SU-DHL-6 (cell line): Measurements from ENCODE around the gene IRX6.

ENCODE experiments used
- H2AFZ ChIP-seq: fragments of 200-600 bp; sonication (generic); 2 replicates; pipeline ENCODE4 v1.6.1; 2014; ENCODE audit warnings: low read depth, mild to moderate bottlenecking, moderate library complexity, mixed read lengths, antibody characterized with exemption, low read length; ENCODE audit not compliant: severe bottlenecking
- H3F3A ChIP-seq: fragments of 200-600 bp; shearing (Covaris generic); 2 replicates; pipeline ENCODE4 v1.6.0; 2016; ENCODE audit warnings: antibody characterized with exemption, mild to moderate bottlenecking; ENCODE audit not compliant: insufficient read depth
- H3K27ac ChIP-seq: fragments of 200-600 bp; sonication (generic); 2 replicates; pipeline ENCODE4 v1.5.1; 2016; ENCODE audit warnings: low read depth, mild to moderate bottlenecking, low read length, moderate library complexity, mixed read lengths
- H3K27me3 ChIP-seq: fragments of 200-600 bp; sonication (generic), shearing (Covaris generic); 2 replicates; pipeline ENCODE4 v1.6.0; 2014; ENCODE audit warnings: mild to moderate bottlenecking, low read length
- H3K36me3 ChIP-seq: fragments of 200-600 bp; sonication (generic); 2 replicates; pipeline ENCODE4 v1.6.1; 2014; ENCODE audit warnings: mild to moderate bottlenecking, low read length, mixed read lengths
- H3K4me2 ChIP-seq: fragments of 300-600, 200-600 bp; shearing (Covaris generic), sonication (generic); 2 replicates; pipeline ENCODE4 v1.6.0; 2014; ENCODE audit warnings: low read length, low read depth, mild to moderate bottlenecking; ENCODE audit not compliant: poor library complexity, severe bottlenecking
- H3K4me3 ChIP-seq: fragments of 200-600 bp; sonication (generic); 2 replicates; pipeline ENCODE4 v1.5.1; 2014; ENCODE audit warnings: antibody characterized with exemption, low read length, mild to moderate bottlenecking, mixed read lengths; ENCODE audit not compliant: insufficient read depth, poor library complexity, severe bottlenecking
- H3K79me2 ChIP-seq: fragments of 200-600 bp; sonication (generic); 2 replicates; pipeline ENCODE4 v1.6.1; 2014; ENCODE audit warnings: mild to moderate bottlenecking, low read length, moderate library complexity; ENCODE audit not compliant: insufficient read depth
- H3K9ac ChIP-seq: fragments of 200-600 bp; sonication (generic); 2 replicates; pipeline ENCODE4 v1.7.0; 2014; ENCODE audit warnings: mild to moderate bottlenecking, low read length
- H3K9me2 ChIP-seq: fragments of 200-600 bp; sonication (generic); replicated peaks from 2 replicates; pipeline ENCODE4 v1.6.1; 2014; ENCODE audit warnings: low read length; ENCODE audit not compliant: insufficient read depth
- H3K9me3 ChIP-seq: fragments of 200-600 bp; sonication (generic); 2 replicates; pipeline ENCODE4 v1.6.1; 2014; ENCODE audit warnings: low read length, mixed read lengths; ENCODE audit not compliant: insufficient read depth
- H4K20me1 ChIP-seq: fragments of 200-600 bp; sonication (generic); 2 replicates; pipeline ENCODE4 v1.6.1; 2014; ENCODE audit warnings: low read depth, mild to moderate bottlenecking, antibody characterized with exemption, low read length, moderate library complexity, mixed read lengths
- EZH2phosphoT487 ChIP-seq: fragments of 200-600 bp; sonication (generic), shearing (Covaris generic); conservative IDR thresholded peaks from 2 replicates; pipeline ENCODE4 v1.6.1; 2018; ENCODE audit warnings: mild to moderate bottlenecking, antibody characterized with exemption, low read length, moderate library complexity, mixed read lengths
- TF ChIP-seq, protein P1 (sequence below): fragments of 200-600 bp; sonication (generic); IDR thresholded peaks from one replicate; pipeline ENCODE4 v1.5.1; 2017; ENCODE audit warnings: antibody characterized with exemption, mild to moderate bottlenecking, low read length, moderate library complexity; ENCODE audit not compliant: insufficient read depth, poor library complexity, severe bottlenecking

The IRX6 gene

GRCh38 chr16:55323637-55324271 is at the start of gene IRX6:
Gene IRX6, plus strand, starts transcription at chr16:55324203. Its CDS starts 889 bp downstream, at chr16:55325092.
- H3K9ac ChIP-seq = no peak within 1 kb of the TSS
- H4K20me1 ChIP-seq = no peaks in the 10 kb centered on the region
- H3K4me3 ChIP-seq = no peak within 1 kb of the TSS
- no peaks in the 10 kb centered on the region for H3K9me3 ChIP-seq
- H3F3A ChIP-seq = no peaks in the 10 kb centered on the region
- H3K27ac ChIP-seq = no peak within 1 kb of the TSS
- no peaks in the 10 kb centered on the region for H3K36me3 ChIP-seq
- TF ChIP-seq, protein P1, sequence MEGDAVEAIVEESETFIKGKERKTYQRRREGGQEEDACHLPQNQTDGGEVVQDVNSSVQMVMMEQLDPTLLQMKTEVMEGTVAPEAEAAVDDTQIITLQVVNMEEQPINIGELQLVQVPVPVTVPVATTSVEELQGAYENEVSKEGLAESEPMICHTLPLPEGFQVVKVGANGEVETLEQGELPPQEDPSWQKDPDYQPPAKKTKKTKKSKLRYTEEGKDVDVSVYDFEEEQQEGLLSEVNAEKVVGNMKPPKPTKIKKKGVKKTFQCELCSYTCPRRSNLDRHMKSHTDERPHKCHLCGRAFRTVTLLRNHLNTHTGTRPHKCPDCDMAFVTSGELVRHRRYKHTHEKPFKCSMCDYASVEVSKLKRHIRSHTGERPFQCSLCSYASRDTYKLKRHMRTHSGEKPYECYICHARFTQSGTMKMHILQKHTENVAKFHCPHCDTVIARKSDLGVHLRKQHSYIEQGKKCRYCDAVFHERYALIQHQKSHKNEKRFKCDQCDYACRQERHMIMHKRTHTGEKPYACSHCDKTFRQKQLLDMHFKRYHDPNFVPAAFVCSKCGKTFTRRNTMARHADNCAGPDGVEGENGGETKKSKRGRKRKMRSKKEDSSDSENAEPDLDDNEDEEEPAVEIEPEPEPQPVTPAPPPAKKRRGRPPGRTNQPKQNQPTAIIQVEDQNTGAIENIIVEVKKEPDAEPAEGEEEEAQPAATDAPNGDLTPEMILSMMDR = no peak
- no peak for TF ChIP-seq EZH2phosphoT487
- no peak within 1 kb of the TSS for H2AFZ ChIP-seq
- no peaks in the 10 kb centered on the region for H3K79me2 ChIP-seq
- no peak within 1 kb of the TSS for H3K4me2 ChIP-seq
- no peaks in the 10 kb centered on the region for H3K27me3 ChIP-seq
- H3K9me2 ChIP-seq = no peaks in the 10 kb centered on the region

DNA sequence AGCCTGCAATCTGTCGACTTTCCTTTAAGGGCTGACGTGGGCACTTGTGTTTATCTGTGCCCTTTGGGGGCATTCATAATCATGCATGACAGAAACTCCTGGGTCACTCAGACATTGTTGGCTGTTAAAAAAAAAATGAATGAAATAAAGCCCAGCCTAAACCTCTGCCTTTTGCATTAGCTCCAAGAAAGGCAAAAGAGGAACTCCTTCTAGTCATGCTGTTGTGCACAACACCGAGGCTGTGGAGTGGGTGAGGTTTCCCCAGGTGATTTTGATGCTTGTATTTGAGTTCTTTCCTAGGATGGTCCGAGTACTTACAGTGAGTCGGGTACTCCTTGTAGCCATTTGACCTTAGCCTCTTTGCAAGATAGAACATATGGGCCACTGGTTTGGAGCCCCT is 49.6 kb upstream of the IRX6 start:
- Histone ChIP-seq H3K27ac (no peak overlapping the region), H2AFZ (no peak overlapping the region), H3K4me3 (no peak overlapping the region), H3K4me2 (no peak overlapping the region), H3K9ac (no peak overlapping the region), H4K20me1 (no peaks in the 10 kb centered on the region), H3F3A (no peaks in the 10 kb centered on the region), H3K9me2 (no peaks in the 10 kb centered on the region), H3K79me2 (no peaks in the 10 kb centered on the region), H3K27me3 (no peaks in the 10 kb centered on the region), H3K9me3 (no peaks in the 10 kb centered on the region), H3K36me3 (no peaks in the 10 kb centered on the region)
- TF ChIP-seq EZH2phosphoT487 = no peak
- TF ChIP-seq, protein P1 = no peak

GRCh38 chr16:55275167-55275566 is 48.8 kb upstream of the IRX6 start:
- no peak overlapping the region for H2AFZ ChIP-seq
- H3K27me3 ChIP-seq = no peaks in the 10 kb centered on the region
- H3K4me2 ChIP-seq = no peak overlapping the region
- no peaks in the 10 kb centered on the region for H3F3A ChIP-seq
- no peaks in the 10 kb centered on the region for H4K20me1 ChIP-seq
- H3K9me3 ChIP-seq = no peaks in the 10 kb centered on the region
- no peaks in the 10 kb centered on the region for H3K36me3 ChIP-seq
- no peak overlapping the region for H3K27ac ChIP-seq
- H3K79me2 ChIP-seq = no peaks in the 10 kb centered on the region
- H3K9ac ChIP-seq = no peak overlapping the region
- no peaks in the 10 kb centered on the region for H3K9me2 ChIP-seq
- H3K4me3 ChIP-seq = no peak overlapping the region
- TF ChIP-seq EZH2phosphoT487 = no peak
- TF ChIP-seq, protein P1 = no peak
